DLD1 (cell line): Measurements from ENCODE around the gene TBX6.

Experiments used
- in situ Hi-C: cut with HindIII; loops from 2 replicates; pipeline ENCODE4 v1.10.0; 2017; ENCODE audit warnings: low sequenced_read_pairs

The TBX6 gene

DNA sequence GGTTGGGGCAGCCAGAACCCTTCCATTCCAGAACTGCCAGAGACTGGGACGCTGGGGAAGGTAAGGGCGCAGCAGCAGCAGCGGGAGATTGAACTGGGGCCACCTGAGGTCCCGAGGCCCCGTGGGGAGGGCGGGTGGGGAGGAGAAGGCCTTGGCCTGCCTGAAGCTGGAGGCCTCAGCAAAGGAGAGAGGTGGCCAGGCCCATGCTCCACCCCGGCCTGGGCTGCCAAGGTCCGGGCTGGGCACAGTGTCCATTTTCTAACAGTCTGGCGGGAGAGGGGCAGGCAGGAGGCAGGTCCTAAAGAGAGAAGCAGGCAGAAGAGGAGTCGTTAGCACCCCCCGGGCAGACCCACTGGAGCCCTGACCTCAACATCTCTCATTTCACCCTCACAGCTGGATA lies 22.7 kb upstream of the TBX6 start:
- in situ Hi-C loops, result no loop called here

DNA sequence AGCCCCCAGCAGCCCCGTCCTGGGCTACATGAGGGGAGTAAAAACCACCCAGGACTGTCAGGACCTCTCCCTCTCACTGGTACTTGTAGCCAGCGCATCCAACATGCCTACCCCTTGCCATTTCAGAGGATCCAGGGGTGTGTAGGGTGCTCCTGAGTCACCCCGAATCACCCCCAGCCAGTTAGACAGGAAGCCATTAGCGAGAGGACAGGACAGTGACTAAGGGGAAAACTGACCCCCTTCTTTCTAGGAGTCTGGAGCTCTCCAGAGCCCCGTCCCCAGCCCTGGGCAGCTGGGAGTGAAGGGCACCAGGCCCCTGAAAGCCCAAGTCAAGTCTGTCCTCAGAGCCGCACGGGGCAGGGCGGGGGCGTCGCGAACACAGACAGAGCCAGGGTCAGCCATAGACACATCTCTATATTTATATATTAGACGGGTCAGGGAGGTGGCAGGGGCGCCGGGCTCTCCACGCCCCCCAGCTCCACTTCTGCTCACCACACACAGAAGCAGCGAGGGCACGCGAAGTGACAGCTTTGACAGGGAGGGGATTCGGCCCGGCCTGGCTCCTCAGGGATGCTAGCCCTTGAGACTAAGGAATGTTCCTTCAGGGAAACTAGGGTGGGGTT lies 22.1 kb upstream of the TBX6 start:
- in situ Hi-C loops, result no loop called here

DNA sequence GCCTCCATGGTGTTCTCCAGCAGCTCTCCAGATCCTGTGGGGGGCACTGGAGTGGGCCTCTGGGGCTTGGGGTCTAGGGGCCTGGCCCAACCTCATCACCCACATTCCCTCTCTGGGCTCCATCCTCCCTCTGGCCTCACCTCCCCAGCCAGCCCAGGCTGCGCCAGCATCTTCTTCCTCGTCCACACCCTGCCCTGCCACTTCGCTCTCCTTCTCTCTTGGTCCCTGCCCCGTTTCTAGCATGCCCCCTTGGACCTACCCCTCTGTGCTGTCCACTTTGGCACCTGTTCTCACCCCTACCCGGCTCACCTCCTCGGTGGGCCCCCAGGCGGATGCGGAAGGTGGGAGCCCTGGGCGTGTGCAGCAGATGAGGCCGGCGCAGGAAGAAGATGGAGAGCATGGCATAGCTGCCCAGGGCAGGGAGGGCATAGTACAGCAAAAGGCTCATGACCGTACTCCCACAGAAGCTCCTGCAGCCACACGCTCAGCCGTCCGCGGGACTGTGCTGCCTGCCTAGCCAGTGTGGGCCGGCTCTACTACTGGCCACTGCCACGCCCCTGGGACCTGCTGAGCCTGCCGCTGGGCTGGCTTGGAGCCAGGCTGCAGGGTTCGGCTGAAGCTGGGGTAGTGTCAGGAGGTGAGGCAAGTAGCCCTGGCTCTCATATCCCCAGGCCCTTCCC lies 21.4 kb upstream of the TBX6 start, which contains the start of gene GDPD3:
GDPD3 (minus strand) TSS at position 507 of the 680 bp plus-strand sequence; CDS start at position 448, 59 bp downstream.
- in situ Hi-C loops, result no loop called here

DNA sequence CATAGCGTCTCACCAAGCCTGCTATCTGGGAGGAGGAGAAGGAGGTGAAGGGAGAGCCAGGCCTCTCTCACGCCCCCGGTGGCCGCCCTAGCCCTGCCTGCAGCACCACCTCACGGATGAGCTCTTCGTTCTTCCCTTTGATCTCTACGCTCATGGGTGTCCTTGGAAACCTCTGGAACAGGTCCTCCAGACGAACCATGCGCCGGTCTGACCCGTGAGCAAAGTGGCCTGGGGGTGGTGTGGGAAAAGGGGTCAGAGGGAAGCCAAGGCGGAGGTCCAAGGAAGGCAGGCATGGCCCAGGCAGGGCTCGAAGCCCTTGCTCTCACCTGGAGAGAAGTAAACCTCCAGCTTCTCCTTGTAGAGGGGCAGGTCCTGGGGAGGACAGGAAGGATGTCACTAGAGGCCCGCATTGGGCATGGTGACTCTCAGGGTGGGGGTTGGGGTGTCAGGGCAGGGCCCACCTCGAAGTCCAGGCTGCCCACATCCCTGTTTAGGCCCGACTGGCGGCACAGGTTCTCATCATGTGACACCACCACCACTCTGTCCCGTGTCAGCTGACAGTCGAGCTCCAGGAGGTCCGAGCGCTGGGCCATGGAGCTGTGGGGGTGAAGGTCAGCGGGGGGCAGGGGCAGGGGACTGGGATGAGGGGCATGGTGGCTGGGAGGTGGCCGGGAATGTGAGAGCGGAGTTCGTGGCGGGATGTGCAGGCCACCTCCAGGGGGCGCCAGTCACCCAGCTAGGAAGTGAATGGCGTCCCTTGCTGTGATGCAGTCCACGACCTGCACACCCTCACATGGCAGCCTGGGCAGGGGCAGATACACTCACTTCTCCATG lies 20.7 kb upstream of the TBX6 start:
- in situ Hi-C loops, result no loop called here

DNA sequence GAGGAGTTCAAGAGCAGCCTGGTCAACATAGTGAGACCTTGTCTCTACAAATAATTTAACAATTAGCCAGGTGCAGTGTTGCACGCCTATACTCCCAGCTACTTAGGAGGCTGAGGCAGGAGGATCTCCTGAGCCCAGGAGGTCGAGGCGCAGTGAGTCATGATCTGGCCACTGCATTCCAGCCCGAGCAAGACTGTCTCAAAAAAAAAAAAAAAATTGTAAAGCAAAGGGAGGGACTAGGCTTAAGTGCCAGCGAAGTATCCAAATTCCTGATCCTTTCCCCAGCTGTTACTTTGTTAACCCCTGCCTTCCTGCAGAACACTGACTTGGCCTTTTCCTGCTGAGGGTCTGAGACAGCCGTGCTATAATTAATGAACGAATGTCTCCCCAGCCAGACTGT lies 18.9 kb upstream of the TBX6 start:
- in situ Hi-C loops, result no loop called here

DNA sequence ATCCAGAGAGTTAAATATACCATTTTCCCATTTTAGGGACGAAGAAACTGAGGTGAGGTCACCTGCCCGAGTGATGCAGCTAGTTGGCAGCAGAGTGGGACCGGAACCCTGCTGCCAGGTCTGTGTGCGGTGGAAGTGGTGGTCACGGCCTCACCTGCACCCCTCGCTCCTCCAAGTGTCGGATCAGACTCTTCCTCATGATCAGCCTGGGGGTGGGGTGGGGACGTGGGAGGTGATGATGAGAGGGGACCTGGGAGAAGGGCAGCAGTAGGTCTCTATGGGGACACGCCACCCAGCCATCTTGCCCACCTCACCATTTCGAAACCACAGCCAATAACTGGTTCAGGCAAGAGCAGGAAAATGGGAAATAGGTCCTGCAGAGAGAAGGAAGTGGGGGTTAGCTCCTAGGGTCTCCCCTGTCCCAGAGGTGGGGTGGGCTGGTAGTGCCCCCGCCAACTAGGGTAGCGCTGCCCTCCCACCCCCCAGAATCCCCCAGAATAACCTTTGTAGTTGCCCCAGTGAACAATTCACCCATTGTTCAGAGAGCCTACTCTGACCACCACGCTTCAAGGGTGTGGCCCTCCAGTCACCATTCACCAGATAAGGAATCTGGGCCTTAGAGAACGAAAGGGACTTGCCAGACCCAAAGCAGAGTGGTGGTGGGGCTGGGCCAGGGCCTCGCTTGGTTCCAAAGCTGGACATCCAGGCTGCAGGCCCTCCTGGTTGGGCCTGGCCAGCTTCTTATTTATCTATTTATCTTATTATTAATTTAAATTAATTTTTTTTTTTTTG lies 16.5 kb upstream of the TBX6 start:
- in situ Hi-C loops, result no loop called here

DNA sequence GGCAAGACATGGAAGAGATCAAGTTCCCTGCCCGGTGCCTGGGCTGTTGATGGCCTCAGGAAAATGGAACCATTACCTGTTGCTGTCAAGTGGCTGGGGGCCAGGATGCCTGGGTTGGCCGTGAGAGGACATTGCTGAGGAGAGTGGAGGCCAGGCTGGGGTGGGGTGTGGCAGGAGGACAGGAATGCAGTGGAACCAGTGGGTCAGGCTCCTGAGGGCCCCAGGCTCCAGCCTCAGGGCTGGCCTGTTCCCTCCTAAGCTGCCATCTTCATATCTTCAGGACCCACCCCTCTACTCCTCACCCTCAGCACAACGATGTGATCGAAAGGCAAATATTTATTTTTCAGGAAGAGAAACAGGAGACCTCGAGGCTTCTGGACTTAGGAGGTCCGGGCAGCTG lies 12.8 kb upstream of the TBX6 start:
- in situ Hi-C loops, result no loop called here

DNA sequence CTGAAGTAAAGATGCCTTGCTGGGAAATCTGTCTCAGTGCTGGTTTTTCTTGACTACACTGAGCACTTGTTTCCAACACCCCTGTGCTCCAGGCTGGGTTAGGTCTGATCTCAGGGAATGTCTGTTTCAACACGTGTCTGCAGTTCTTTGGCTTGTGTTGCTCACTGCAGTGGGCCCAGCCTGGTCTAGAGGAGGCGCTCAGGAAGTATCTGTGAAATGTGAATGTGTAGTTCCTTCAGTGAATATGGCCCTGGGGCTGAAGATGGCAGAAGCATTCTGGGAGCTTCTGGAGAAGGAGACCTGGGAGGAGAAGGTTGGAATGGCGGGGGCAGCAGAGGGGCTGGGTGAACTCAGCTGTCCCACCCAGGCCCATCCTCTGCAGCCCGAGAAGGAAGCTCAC lies 12.4 kb upstream of the TBX6 start:
- in situ Hi-C loops, result no loop called here

DNA sequence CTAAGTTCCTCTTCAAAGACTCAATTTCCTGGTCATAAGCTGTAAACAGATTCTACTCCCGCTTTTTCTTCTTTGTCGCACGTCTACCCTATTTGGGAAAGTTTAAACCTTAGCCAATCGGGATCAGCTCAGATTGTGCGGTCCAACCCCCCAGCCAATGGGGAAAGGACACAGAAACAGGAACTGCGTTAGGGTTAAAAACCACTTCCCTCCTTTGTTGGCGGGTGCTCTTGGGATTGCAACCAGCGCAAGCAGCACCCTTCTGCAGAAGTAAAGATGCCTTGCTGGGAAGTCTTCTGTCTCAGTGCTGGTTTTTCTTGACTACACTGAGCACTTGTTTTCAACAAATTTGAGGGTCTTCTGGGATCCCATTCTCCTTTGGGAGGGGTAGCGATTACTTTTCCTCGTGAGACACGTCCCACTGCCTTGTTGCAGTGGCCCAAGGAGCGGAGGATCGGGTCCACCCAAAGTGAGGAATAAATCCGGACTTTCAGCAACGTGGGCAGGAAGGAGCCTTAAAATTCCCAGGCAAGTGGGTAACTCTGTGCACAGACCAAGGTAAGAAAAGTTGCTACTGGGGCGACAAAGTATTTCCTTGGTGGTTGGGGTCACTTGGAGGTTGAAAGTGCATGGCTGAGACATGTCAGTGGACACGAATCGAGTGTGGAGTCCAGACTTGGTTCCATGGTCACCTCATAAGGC lies 5.3 kb upstream of the TBX6 start:
- in situ Hi-C loops, result no loop called here

DNA sequence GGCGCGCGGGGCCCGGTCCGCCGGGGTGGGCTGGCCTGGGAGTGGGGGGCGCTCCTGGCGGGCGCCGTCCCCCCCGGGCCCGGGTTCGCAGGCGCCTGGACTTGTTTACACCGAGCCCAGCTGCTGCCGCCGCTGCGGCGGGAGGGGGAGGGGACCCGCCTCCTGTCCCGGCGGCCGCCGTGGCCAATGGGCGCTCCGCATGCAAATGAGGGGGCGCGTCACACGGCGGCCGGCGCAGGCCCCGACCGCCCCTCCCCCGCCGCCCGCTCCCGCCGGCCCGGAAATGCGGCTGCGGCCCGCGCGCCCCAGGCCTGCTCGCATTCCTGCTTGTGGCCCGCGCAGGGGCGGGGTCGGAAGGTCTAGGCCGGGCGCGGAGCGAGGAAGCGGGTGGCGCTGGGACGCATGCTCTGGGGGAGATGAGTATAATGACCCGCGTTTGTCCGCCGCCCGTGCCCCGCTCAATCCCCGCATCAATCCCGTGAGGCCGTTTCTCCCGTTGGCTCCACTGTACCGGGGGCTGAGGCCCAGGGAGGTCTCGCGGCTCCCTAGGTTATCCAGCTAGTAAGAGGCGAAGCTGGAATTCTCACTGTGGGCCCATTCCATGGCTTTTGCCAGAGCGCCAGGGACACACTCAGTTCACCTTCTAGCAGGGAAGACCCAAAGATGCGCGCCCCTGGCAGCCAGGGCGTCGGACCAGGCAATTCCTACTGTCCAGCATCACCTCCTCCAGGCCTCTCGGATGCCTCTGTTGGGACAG lies 4.6 kb upstream of the TBX6 start, which contains the start of gene YPEL3:
YPEL3 (minus strand) TSS at position 109 of the 757 bp plus-strand sequence. CDS start 731 bp downstream, outside the sequence.
- in situ Hi-C loops, result no loop called here

DNA sequence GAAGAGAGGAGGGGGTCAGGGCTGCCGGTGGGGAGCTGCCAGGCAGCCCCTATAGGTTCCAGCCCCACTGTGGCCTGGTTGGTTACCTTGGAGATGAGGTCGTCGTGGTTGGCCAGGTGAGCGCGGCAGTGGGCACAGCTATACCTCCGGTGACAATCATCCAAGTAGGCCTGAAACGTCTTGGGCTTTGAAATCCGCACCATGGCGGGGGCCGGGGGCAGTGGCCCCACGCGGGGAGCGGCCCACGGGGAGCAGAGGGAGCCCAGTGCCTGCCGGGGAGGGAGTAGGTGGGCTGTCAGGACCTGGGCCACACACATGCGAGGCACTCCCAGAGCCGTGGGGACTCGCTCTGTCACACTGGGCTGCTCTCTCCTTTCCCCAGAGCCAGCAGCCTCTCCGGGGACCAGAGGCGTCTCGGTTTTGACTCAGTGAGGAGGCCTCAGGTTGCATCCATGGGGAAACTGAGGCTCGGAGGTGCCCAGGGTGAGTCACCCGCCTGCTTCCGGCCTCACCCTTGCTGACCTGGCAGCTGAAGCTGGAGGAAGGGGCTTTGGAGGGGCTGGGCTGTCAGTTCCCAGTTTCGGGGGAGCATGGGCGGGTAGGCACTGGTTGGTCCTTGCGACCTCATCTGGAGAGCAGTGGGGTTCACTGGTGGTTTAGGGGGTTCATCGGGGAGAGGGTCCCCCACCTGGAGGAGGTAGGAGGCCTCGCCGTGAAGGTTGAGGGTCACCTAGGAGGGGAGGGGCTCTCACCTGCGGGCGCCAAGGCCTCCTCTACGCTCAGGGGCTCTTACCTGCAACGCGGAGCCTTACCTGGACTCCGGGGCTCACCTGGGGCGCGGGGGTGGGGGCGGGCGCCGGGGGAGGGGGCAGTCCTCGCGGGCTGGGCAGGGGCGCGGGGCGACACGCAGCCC lies 3.7 kb upstream of the TBX6 start:
- in situ Hi-C loops, result no loop called here

DNA sequence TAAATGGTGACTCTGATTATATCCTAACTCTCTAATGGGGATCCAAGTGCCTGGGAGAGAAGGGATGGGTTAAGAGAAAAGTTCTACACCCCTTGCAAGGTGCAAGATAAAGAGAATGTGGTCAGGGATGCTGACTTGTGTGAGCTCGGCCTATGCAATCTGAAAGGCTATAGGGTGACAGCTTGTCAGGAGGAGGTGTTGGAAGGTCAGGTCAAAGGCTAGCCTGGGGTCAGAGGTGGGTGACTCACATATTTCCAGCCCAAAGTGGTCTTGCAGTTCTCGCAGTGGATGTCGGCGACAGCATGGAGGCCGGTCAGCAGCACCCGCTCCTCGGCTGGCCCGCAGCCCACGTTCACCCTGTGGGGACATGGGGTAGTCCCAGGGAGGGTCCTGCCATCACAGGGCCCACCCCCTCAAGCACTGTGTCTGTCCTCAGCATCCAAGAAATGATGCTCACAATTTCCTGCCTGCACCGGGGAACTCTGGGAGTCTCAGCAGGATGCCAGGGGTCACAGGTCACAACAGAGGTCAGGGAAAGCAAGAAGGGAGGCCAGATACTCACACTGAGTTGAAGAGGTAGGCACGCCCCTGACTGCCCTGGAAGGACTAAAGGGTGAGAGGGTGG lies 2.9 kb upstream of the TBX6 start:
- in situ Hi-C loops, result no loop called here

DNA sequence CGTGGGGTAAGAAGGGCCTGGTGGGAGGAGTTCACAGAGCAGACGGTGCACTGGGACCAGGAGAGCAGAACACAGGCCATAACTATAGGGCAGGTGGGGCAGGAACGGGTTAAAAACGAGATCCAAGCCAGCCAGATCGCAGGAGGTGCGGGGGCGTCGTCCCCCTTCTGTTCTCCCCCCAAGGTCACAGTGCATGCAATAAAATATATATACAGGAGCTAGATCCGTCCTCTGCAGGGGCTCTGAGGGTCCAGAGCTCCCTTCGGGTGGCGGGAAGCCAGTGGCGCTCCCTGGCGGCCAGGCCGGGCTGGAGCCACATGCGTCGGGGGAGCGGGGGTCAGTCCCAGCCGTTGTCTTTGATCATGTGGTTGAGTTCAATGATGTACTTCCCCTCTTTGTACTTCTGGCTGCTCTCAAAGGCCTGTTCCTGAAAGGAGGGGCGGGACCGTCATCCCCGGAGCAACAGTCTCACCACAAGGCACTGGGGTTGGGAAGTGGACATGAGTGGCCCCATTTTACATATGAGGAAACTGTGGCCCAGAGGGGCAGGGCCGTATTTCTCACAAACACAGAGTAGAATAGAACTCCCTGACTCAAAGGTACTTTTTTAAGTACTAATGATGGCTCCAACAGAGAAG lies 768 bp upstream of the TBX6 start:
- in situ Hi-C loops, result no loop called here

DNA sequence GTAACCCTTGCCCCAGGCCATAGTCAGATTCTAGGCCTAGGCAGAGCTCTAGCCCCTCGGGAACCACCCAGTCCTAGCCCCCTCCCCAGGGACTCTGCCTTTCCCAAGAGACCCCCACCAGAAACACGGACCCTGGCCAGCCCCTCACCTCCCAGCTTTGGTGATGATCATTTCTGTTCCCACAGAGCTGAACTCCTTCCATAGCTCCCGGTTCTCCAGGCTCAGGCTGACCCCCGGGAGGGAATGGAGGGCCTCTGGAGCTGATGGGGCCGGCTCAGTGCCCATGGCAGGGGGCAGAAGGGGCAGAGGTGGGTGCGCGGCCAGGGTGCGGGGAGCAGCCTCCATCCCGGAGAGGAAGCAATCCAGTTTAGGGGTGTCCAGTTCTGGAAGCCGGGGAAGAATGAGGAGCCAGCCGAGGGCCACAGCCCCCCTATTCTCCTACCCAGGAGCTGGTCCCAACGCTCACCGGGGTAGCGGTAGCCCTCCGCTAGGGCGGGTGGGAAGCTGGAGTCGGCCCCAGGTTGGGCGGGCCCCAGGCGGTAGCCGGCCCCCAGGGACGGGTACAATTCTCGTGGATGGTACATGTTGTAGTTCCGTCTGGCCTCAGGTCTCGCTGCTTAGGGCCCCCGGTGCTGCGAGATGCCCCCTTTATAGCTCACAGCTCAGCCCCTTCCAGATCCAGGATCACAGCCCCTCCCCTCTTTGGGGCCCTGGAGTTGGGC lies 953 bp downstream of the TBX6 start:
- in situ Hi-C loops, result no loop called here

DNA sequence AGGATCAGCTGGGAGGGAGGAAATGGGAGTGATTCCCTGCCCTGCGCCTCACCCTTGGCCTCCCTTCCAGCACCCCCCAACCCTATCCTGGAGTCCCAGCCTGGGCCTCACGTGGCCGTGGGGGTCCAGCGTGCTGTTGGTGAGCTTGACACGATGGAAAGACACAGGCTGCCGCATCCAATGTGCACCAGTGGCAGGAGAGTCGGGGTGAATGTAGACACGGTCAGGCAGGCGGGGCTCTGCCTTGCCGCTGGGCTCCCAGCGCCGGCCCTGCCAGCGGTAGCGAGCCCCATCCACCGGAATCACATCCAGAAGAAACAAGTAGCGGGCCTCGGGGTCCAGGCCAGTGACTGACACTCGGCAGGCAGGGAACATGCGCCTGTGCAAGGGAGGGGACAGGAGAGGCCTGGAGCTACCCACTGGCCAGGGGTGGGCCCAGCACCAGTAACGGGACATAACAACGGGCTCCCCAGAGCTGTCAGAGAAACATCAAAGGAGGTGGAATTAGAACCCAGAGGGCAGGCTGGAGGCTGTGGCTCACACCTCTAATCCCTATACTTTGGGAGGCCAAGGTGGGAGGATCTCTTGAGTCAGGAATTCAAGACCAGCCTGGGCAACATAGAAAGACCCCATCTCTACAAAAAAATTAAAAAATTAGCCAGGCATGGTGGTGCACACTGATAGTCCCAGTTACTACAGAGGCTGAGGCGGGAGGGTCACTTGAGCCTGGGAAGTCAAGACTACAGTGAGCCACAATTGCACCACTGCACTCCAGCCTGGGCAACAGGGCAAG lies 2.7 kb downstream of the TBX6 start:
- in situ Hi-C loops, result no loop called here

DNA sequence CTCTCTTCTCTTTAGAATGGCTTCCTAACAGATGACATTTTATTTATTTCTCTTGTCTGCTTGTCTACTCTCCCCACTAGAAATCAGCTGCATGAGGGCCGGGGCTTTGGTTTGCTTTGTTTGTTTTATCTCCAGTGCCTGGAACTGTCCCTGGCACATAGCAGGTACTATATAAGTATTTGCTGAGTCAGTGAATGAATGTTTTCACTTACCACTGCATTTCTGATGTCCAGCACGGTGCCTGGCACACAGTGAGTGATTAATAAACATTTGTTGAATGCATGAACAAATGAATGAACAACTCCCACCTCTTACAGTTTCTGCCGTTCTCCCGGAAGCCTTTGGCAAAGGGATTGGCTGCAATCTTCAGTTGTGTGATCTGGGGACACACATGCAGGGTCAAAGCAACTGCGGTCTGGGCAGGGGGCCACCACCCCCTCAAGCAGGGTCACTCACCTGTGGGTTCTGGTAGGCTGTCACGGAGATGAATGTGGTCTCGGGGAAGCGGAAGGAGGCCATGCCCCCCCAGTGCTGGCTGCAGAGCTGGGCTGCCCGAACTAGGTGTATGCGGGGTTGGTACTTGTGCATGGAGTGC lies 3.4 kb downstream of the TBX6 start:
- in situ Hi-C loops, result no loop called here
